Jurkat, Clone E6-1 (cell line): ENCODE results near the gene FAM120A.
A peak's percentile ranks its signal among the peaks of the same experiment; 100 is the strongest.

Experiments
- DNase-seq: peaks from one replicate; pipeline ENCODE4 v3.0.0-alpha.2; 2011; ENCODE audit warnings: low read depth, low spot score
- H3K4me3 ChIP-seq: 2 replicates; pipeline ENCODE4 v1.5.1; 2011; ENCODE audit warnings: mild to moderate bottlenecking, low read length, control low read depth, moderate library complexity

FAM120A gene

GRCh38 chr9:93597871-93598646 lies 146.6 kb downstream of the FAM120A start:
- DNase-seq: no peak
- no peak overlapping the region for H3K4me3 ChIP-seq

GRCh38 chr9:93598647-93599241 lies 147.3 kb downstream of the FAM120A start:
- peak; percentile 45 for DNase-seq
- H3K4me3 ChIP-seq: no peak overlapping the region

GRCh38 chr9:93599571-93600403 lies 148.3 kb downstream of the FAM120A start:
- no peak overlapping the region for H3K4me3 ChIP-seq
- DNase-seq: no peak

GRCh38 chr9:93600504-93600903 lies 149.0 kb downstream of the FAM120A start:
- DNase-seq: peak; percentile 41
- no peak overlapping the region for H3K4me3 ChIP-seq

- no peak for DNase-seq
- H3K4me3 ChIP-seq: no peak overlapping the region
These were observed 149.6 kb downstream of the FAM120A start for GRCh38 chr9:93601063-93601462.

- DNase-seq: no peak
- no peak overlapping the region for H3K4me3 ChIP-seq
These were observed 150.2 kb downstream of the FAM120A start for GRCh38 chr9:93601666-93602065.

- no peak overlapping the region for H3K4me3 ChIP-seq
- DNase-seq: no peak
These were observed 151.5 kb downstream of the FAM120A start for GRCh38 chr9:93603011-93603410.

- H3K4me3 ChIP-seq: no peak overlapping the region
- DNase-seq: no peak
These were observed 152.4 kb downstream of the FAM120A start for GRCh38 chr9:93603906-93604326.

GRCh38 chr9:93606187-93606586 lies 154.7 kb downstream of the FAM120A start:
- no peak for DNase-seq
- H3K4me3 ChIP-seq: no peak overlapping the region

GRCh38 chr9:93610206-93610605 lies 158.7 kb downstream of the FAM120A start:
- H3K4me3 ChIP-seq: no peak overlapping the region
- no peak for DNase-seq

GRCh38 chr9:93612052-93612795 lies 160.7 kb downstream of the FAM120A start:
- no peak overlapping the region for H3K4me3 ChIP-seq
- DNase-seq: no peak

- no peak overlapping the region for H3K4me3 ChIP-seq
- DNase-seq: no peak
These were observed 161.3 kb downstream of the FAM120A start for GRCh38 chr9:93612796-93613154.

GRCh38 chr9:93613174-93613573 lies 161.7 kb downstream of the FAM120A start:
- no peak overlapping the region for H3K4me3 ChIP-seq
- DNase-seq: no peak

- DNase-seq: no peak
- no peak overlapping the region for H3K4me3 ChIP-seq
These were observed 162.3 kb downstream of the FAM120A start for GRCh38 chr9:93613791-93614190.

- DNase-seq: no peak
These were observed 163.5 kb downstream of the FAM120A start for GRCh38 chr9:93614830-93615468.

More at GRCh38 chr9:93614830-93615468, 163.5 kb downstream of the FAM120A start:
- H3K4me3 ChIP-seq: no peak overlapping the region
